MM.1S (cell line): Measurements from ENCODE around the gene WIZ.

ENCODE experiments used
- CTCF ChIP-seq: fragments of 300-600 bp; sonication (generic); IDR thresholded peaks from 2 replicates; pipeline ENCODE4 v1.5.1; 2016; ENCODE audit warnings: antibody characterized with exemption, low read length, mixed read lengths
- EZH2 ChIP-seq: fragments of 300-600 bp; sonication (generic); optimal IDR thresholded peaks from 2 replicates; pipeline ENCODE3; 2017; ENCODE audit warnings: low read depth, mild to moderate bottlenecking, antibody characterized with exemption, low read length, mixed read lengths

DNA sequence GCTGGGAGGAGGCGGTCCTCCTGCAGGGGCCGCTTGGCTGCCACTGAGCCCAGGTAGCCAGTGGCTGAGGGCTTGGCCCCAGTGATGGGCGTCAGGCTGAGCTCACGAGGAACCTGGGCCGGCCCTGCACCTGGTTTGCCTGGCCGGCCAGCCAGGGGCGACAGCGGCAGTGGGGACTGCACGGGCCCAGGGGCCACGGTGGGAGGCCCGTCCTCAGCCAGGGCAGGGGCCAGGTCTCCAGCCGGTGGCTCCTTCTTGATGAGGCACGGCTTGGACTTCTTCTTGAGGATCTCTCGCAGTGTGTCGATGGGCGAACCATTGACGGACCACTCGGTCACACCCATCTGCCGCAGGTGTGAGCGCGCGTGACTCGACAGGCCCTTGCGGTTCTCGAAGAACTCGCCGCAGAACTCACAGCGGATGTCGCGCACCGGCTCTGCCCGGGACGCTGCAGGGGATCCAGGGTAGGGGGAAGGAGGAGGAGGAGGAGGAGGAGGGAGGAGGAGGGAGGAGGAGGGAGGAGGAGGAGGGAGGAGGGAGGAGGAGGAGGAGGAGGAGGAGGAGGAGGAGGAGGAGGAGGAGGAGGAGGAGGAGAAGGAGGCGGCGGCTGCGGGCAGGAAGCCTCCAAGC lies 24.3 kb downstream of the WIZ start:
- TF ChIP-seq CTCF (no peak), EZH2 (no peak)
